OCI-LY7 (cell line): Measurements from ENCODE around the gene FAM193B. TPM values are rescaled to one million over a fixed set of nuclear protein-coding genes. Genes with fewer than 3 reads are reported as not detected.

Source experiments
- BruUV-seq: library from RNA; stranded (reverse); fragments of 400-500 nt; replicated peaks from 2 replicates; lab custom pipeline; 2021; lab: Mats Ljungman, UMichigan
- CTCF ChIA-PET: fragments of 300-600 bp; sonication (Branson Sonifier 250); formaldehyde crosslinking; loops from one replicate; lab custom pipeline; 2022; ENCODE audit warnings: antibody characterized with exemption; ENCODE audit not compliant: unreplicated experiment; lab: Charles Lee
- POLR2A ChIA-PET: fragments of 300-600 bp; sonication (Branson Sonifier 250); formaldehyde crosslinking; loops from one replicate; lab custom pipeline; 2022; ENCODE audit warnings: antibody characterized with exemption; lab: Charles Lee
- DNase-seq: peaks from one replicate; pipeline ENCODE4 v3.0.0-alpha.2; 2015; ENCODE audit warnings: low spot score
- H2AFZ ChIP-seq: fragments of 200-600 bp; sonication (generic), shearing (Covaris generic); 2 replicates; pipeline ENCODE4 v1.6.1; 2014; ENCODE audit warnings: mild to moderate bottlenecking, antibody characterized with exemption, low read length, moderate library complexity
- H3K27ac ChIP-seq: fragments of 200-600 bp; sonication (generic); 2 replicates; pipeline ENCODE4 v1.5.1; 2014; ENCODE audit warnings: mixed run types, low read depth, mild to moderate bottlenecking, moderate library complexity, low read length, inconsistent platforms; ENCODE audit not compliant: poor library complexity, severe bottlenecking
- H3K36me3 ChIP-seq: fragments of 200-600 bp; sonication (generic); 2 replicates; pipeline ENCODE4 v1.6.1; 2014; ENCODE audit warnings: mild to moderate bottlenecking, antibody characterized with exemption, low read length, moderate library complexity, mixed read lengths; ENCODE audit not compliant: insufficient read depth
- H3K4me1 ChIP-seq: fragments of 200-600 bp; sonication (generic); 2 replicates; pipeline ENCODE4 v1.5.1; 2014; ENCODE audit warnings: mild to moderate bottlenecking, low read length; ENCODE audit not compliant: insufficient read depth, poor library complexity, severe bottlenecking
- H3K4me2 ChIP-seq: fragments of 200-600 bp; sonication (generic); 2 replicates; pipeline ENCODE4 v1.6.1; 2014; ENCODE audit warnings: mild to moderate bottlenecking, low read length
- H3K4me3 ChIP-seq: fragments of 200-600 bp; sonication (generic); 2 replicates; pipeline ENCODE4 v1.5.1; 2014; ENCODE audit warnings: mild to moderate bottlenecking, low read depth, low read length; ENCODE audit not compliant: poor library complexity, severe bottlenecking
- H3K79me2 ChIP-seq: fragments of 200-600 bp; sonication (generic); 2 replicates; pipeline ENCODE4 v1.6.1; 2016; ENCODE audit warnings: low read depth, mild to moderate bottlenecking, low read length, moderate library complexity, mixed read lengths; ENCODE audit not compliant: insufficient read depth
- H3K9me2 ChIP-seq: fragments of 200-600 bp; sonication (generic); 2 replicates; pipeline ENCODE4 v1.6.1; 2016; ENCODE audit warnings: mild to moderate bottlenecking, low read length, mixed read lengths; ENCODE audit not compliant: insufficient read depth
- H3K9me3 ChIP-seq: fragments of 200-600 bp; sonication (generic); 2 replicates; pipeline ENCODE4 v1.6.1; 2014; ENCODE audit warnings: mild to moderate bottlenecking, mixed run types, low read length, mixed read lengths
- H4K20me1 ChIP-seq: fragments of 200-600 bp; sonication (generic); 2 replicates; pipeline ENCODE4 v1.6.1; 2014; ENCODE audit warnings: mild to moderate bottlenecking, antibody characterized with exemption, low read length, moderate library complexity, mixed read lengths; ENCODE audit not compliant: insufficient read depth
- EZH2phosphoT487 ChIP-seq: fragments of 200-600 bp; sonication (generic); IDR thresholded peaks from 2 replicates; pipeline ENCODE4 v1.6.1; 2018; ENCODE audit warnings: low read depth, borderline replicate concordance, mild to moderate bottlenecking, mixed run types, antibody characterized with exemption, low read length, moderate library complexity, mixed read lengths
- intact Hi-C: fragments of 100-400 bp; cut with micrococcal nuclease; formaldehyde crosslinking; loops from one replicate; pipeline ENCODE4 v1.10.0; 2022; ENCODE audit not compliant: unreplicated experiment
- total RNA-seq, 2 experiments: library from RNA; depleted of rRNA in 1 of 2; stranded (reverse); fragments of >200 nt in 1 of 2; shearing (Covaris generic) in 1 of 2; gene quantifications; 2 replicates each; pipeline ENCODE4 v1.2.3, GENCODE V29; 2014 to 2022
- TF ChIP-seq, protein P1 (sequence below): fragments of 200-600 bp; sonication (generic); conservative IDR thresholded peaks from 2 replicates; pipeline ENCODE4 v1.5.1; 2014; ENCODE audit warnings: mild to moderate bottlenecking, antibody characterized with exemption, low read length, moderate library complexity, mixed read lengths

FAM193B gene
- total RNA-seq, 2 experiments from 2014 or later: 63.2 to 104 TPM

DNA sequence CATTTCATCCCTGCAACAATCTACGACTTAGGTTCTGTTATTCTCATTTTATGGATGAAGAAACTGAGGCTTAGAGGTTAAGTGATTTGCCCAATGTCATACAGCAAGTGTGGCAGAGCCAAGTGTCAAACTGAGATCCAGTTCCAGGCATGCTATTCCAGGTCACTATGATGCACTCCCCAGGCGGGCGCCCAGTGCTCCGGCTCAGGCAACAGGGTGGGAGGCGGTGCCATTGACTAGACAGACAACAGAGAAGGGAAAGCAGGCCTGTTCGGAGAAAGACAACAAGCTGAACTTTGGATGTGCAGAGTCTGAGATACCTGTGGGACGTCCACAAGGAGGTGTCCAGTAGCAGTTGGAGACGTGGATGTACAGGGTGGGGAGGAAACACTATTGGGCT is 26.8 kb downstream of the FAM193B start:
- no peak for TF ChIP-seq EZH2phosphoT487
- TF ChIP-seq, protein P1, sequence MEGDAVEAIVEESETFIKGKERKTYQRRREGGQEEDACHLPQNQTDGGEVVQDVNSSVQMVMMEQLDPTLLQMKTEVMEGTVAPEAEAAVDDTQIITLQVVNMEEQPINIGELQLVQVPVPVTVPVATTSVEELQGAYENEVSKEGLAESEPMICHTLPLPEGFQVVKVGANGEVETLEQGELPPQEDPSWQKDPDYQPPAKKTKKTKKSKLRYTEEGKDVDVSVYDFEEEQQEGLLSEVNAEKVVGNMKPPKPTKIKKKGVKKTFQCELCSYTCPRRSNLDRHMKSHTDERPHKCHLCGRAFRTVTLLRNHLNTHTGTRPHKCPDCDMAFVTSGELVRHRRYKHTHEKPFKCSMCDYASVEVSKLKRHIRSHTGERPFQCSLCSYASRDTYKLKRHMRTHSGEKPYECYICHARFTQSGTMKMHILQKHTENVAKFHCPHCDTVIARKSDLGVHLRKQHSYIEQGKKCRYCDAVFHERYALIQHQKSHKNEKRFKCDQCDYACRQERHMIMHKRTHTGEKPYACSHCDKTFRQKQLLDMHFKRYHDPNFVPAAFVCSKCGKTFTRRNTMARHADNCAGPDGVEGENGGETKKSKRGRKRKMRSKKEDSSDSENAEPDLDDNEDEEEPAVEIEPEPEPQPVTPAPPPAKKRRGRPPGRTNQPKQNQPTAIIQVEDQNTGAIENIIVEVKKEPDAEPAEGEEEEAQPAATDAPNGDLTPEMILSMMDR: no peak
- H3K9me3 ChIP-seq: no peaks in the 10 kb centered on the region
- no peak overlapping the region for H3K4me3 ChIP-seq
- no peaks in the 10 kb centered on the region for H3K79me2 ChIP-seq
- ChIA-PET POLR2A (no interaction called here), CTCF (interaction anchor here (0.6 kb wide), 1 partner anchor 222 kb away, joined by 3 read pairs; no protein-coding TSS in a partner anchor)
- peaks cover 85% of the 10 kb centered on the region for H3K36me3 ChIP-seq
- H2AFZ ChIP-seq: no peak overlapping the region
- H3K27ac ChIP-seq: no peak overlapping the region
- no peaks in the 10 kb centered on the region for H3K4me1 ChIP-seq
- DNase-seq: no peak
- H3K9me2 ChIP-seq: no peaks in the 10 kb centered on the region
- H3K4me2 ChIP-seq: no peak overlapping the region
- BruUV-seq: no TSS peak
- intact Hi-C loops: no loop called here
- H4K20me1 ChIP-seq: no peaks in the 10 kb centered on the region

DNA sequence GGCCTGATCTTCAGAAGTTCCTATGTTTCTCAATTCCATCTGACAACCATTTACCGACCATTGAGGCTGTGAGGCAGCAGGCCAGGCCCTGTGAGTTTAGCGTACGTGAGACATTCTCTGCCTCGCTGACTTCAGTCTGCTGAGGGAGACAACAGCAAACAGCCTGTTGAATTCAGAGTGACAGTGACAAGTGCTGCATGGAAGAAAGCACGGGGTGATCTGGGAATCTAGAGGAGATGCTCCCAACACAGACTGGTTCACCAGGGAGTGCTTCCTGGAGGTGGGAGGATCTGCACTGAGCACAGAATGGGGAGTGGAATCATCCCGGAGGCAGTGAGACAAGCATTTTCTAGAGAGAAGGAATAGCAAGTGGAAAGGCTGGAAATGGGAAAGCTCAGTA is 27.6 kb downstream of the FAM193B start:
- no peaks in the 10 kb centered on the region for H3K4me1 ChIP-seq
- POLR2A ChIA-PET: no interaction called here
- CTCF ChIA-PET: no interaction called here
- no peak overlapping the region for H3K27ac ChIP-seq
- TF ChIP-seq EZH2phosphoT487: no peak
- TF ChIP-seq, protein P1: no peak
- no peak overlapping the region for H3K4me2 ChIP-seq
- no peaks in the 10 kb centered on the region for H3K9me2 ChIP-seq
- BruUV-seq: no TSS peak
- no peak overlapping the region for H2AFZ ChIP-seq
- no peaks in the 10 kb centered on the region for H3K9me3 ChIP-seq
- intact Hi-C loops: no loop called here
- H3K79me2 ChIP-seq: no peaks in the 10 kb centered on the region
- peaks cover 82% of the 10 kb centered on the region for H3K36me3 ChIP-seq
- H3K4me3 ChIP-seq: no peak overlapping the region
- H4K20me1 ChIP-seq: no peaks in the 10 kb centered on the region
- DNase-seq: no peak

DNA sequence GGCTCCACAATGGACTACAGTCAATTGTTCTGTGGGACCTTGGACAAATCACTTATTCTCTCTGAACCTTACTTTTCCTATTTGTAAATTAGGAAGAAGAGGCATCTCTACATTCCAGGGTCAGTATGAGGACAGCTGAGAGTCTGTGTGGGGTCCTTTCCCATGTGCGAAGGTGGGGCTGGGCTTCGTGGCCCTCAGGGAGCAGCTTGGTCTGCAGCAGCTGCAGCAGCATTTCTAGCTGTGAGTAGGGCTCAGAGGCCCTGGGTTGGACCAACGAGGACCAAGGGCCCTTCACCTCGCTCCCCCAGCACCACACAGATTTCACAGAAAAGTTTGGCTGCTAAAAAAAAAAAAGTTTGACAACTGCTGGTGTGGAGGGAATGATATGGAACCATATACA is 28.2 kb downstream of the FAM193B start:
- H3K9me3 ChIP-seq: no peaks in the 10 kb centered on the region
- H3K4me2 ChIP-seq: no peak overlapping the region
- H3K79me2 ChIP-seq: no peaks in the 10 kb centered on the region
- TF ChIP-seq EZH2phosphoT487: no peak
- TF ChIP-seq, protein P1: no peak
- no TSS peak for BruUV-seq
- no peak overlapping the region for H3K4me3 ChIP-seq
- H3K9me2 ChIP-seq: no peaks in the 10 kb centered on the region
- no peaks in the 10 kb centered on the region for H4K20me1 ChIP-seq
- CTCF ChIA-PET: no interaction called here
- POLR2A ChIA-PET: no interaction called here
- H3K27ac ChIP-seq: no peak overlapping the region
- peaks cover 83% of the 10 kb centered on the region for H3K36me3 ChIP-seq
- intact Hi-C loops: no loop called here
- H3K4me1 ChIP-seq: peaks cover 6% of the 10 kb centered on the region
- H2AFZ ChIP-seq: no peak overlapping the region
- no peak for DNase-seq
